Mucosa of rectum (tissue), 2 donors: ENCODE results near the gene IL6R.

ENCODE experiments used
- H3K27ac ChIP-seq, 2 donors: one replicate each; pipeline ENCODE4 v1.7.0; 2013; ENCODE audit warnings: inconsistent platforms in 2 of 2, low read depth in 2 of 2, low read length in 2 of 2
- H3K27me3 ChIP-seq, 2 donors: one replicate each; pipeline ENCODE4 v1.7.0; 2013; ENCODE audit warnings: low read length in 2 of 2; ENCODE audit not compliant: control insufficient read depth in 2 of 2, insufficient read depth in 2 of 2
- H3K36me3 ChIP-seq, 2 donors: one replicate each; pipeline ENCODE4 v1.7.0; 2013; ENCODE audit warnings: low read length in 2 of 2; ENCODE audit not compliant: control insufficient read depth in 2 of 2, insufficient read depth in 2 of 2
- H3K4me1 ChIP-seq, 2 donors: one replicate each; pipeline ENCODE4 v1.7.0; 2013; ENCODE audit warnings: low read length in 2 of 2, mild to moderate bottlenecking in 1 of 2; ENCODE audit not compliant: control insufficient read depth in 2 of 2, insufficient read depth in 2 of 2
- H3K4me3 ChIP-seq, 2 donors: one replicate each; pipeline ENCODE4 v1.7.0; 2013; ENCODE audit warnings: low read length in 2 of 2
- H3K9ac ChIP-seq, 2 donors: one replicate each; pipeline ENCODE4 v1.7.0; 2013; ENCODE audit warnings: low read length in 2 of 2, low read depth in 1 of 2, mild to moderate bottlenecking in 1 of 2
- H3K9me3 ChIP-seq, 2 donors: one replicate each; pipeline ENCODE4 v1.7.0; 2013; ENCODE audit warnings: low read length in 2 of 2; ENCODE audit not compliant: control insufficient read depth in 2 of 2
- donor health status: healthy.
- donor health status: Normal muscosa, but diverticular disease.

Gene IL6R

GRCh38 chr1:154490317-154490716 is 85.2 kb downstream of the IL6R start:
- Histone ChIP-seq H3K27me3 (no peaks in the 10 kb centered on the region), H3K9ac (no peak overlapping the region), H3K27ac (no peak overlapping the region), H3K4me1 (peaks cover 0 to 9% of the 10 kb centered on the region in 2 donors), H3K9me3 (no peaks in the 10 kb centered on the region), H3K36me3 (no peaks in the 10 kb centered on the region), H3K4me3 (no peak overlapping the region)

GRCh38 chr1:154492115-154492514 is 87.0 kb downstream of the IL6R start:
- Histone ChIP-seq H3K4me3 (no peak overlapping the region), H3K9me3 (no peaks in the 10 kb centered on the region), H3K4me1 (peaks cover 0 to 9% of the 10 kb centered on the region in 2 donors), H3K36me3 (no peaks in the 10 kb centered on the region), H3K27ac (peak overlapping the region in 1 of 2 donors; percentile 43), H3K27me3 (no peaks in the 10 kb centered on the region), H3K9ac (no peak overlapping the region)

- no peak overlapping the region for H3K4me3 ChIP-seq
- H3K9me3 ChIP-seq = no peaks in the 10 kb centered on the region
- no peaks in the 10 kb centered on the region for H3K36me3 ChIP-seq
- no peak overlapping the region for H3K9ac ChIP-seq
- no peaks in the 10 kb centered on the region for H3K27me3 ChIP-seq
- H3K27ac ChIP-seq = peak overlapping the region in 1 of 2 donors; percentile 28
- H3K4me1 ChIP-seq = peaks cover 0 to 9% of the 10 kb centered on the region in 2 donors
Observed at GRCh38 chr1:154493276-154493675, 88.1 kb downstream of the IL6R start.

GRCh38 chr1:154495496-154496273 is 90.5 kb downstream of the IL6R start:
- H3K9ac ChIP-seq = no peak overlapping the region
- H3K27ac ChIP-seq = no peak overlapping the region
- H3K36me3 ChIP-seq = no peaks in the 10 kb centered on the region
- peaks cover 8 to 16% of the 10 kb centered on the region in 2 donors for H3K27me3 ChIP-seq
- peaks cover 0 to 9% of the 10 kb centered on the region in 2 donors for H3K4me1 ChIP-seq
- H3K4me3 ChIP-seq = no peak overlapping the region
- no peaks in the 10 kb centered on the region for H3K9me3 ChIP-seq

GRCh38 chr1:154496383-154496782 is 91.2 kb downstream of the IL6R start:
- Histone ChIP-seq H3K4me3 (no peak overlapping the region), H3K4me1 (peaks cover 0 to 9% of the 10 kb centered on the region in 2 donors), H3K9ac (no peak overlapping the region), H3K36me3 (no peaks in the 10 kb centered on the region), H3K27ac (no peak overlapping the region), H3K9me3 (no peaks in the 10 kb centered on the region), H3K27me3 (peaks cover 15 to 23% of the 10 kb centered on the region in 2 donors)

GRCh38 chr1:154497026-154497806 is 92.1 kb downstream of the IL6R start:
- Histone ChIP-seq H3K9ac (no peak overlapping the region), H3K27ac (no peak overlapping the region), H3K27me3 (peaks cover 16 to 24% of the 10 kb centered on the region in 2 donors), H3K9me3 (no peaks in the 10 kb centered on the region), H3K4me1 (peaks cover 0 to 6% of the 10 kb centered on the region in 2 donors), H3K4me3 (no peak overlapping the region), H3K36me3 (no peaks in the 10 kb centered on the region)

- no peaks in the 10 kb centered on the region for H3K4me1 ChIP-seq
- H3K9me3 ChIP-seq = no peaks in the 10 kb centered on the region
- no peak overlapping the region for H3K27ac ChIP-seq
- no peaks in the 10 kb centered on the region for H3K36me3 ChIP-seq
- peaks cover 19 to 24% of the 10 kb centered on the region in 2 donors for H3K27me3 ChIP-seq
- H3K9ac ChIP-seq = no peak overlapping the region
- H3K4me3 ChIP-seq = no peak overlapping the region
Observed at GRCh38 chr1:154499446-154499845, 94.3 kb downstream of the IL6R start.

GRCh38 chr1:154500533-154500932 is 95.4 kb downstream of the IL6R start:
- peak overlapping the region in 1 of 2 donors; percentile 57 for H3K4me3 ChIP-seq
- H3K36me3 ChIP-seq = no peaks in the 10 kb centered on the region
- H3K9ac ChIP-seq = no peak overlapping the region
- H3K27ac ChIP-seq = no peak overlapping the region
- H3K9me3 ChIP-seq = no peaks in the 10 kb centered on the region
- H3K27me3 ChIP-seq = peaks cover 24% of the 10 kb centered on the region in 2 donors
- H3K4me1 ChIP-seq = no peaks in the 10 kb centered on the region

- Histone ChIP-seq H3K27ac (peak overlapping the region in 1 of 2 donors; percentile 56), H3K36me3 (no peaks in the 10 kb centered on the region), H3K9ac (peak overlapping the region in 1 of 2 donors; percentile 44), H3K27me3 (peaks cover 24% of the 10 kb centered on the region in 2 donors), H3K9me3 (no peaks in the 10 kb centered on the region), H3K4me1 (no peaks in the 10 kb centered on the region), H3K4me3 (peak overlapping the region; percentile 13 to 57)
Observed at GRCh38 chr1:154501423-154502065, 96.4 kb downstream of the IL6R start.
